Gastrocnemius medialis (tissue), 4 donors: ENCODE results near the gene CYB5RL.

Experiments used
- POLR2A ChIP-seq, 2 donors: fragments of 450-650 bp; IDR thresholded peaks; one replicate each; pipeline ENCODE4 v1.6.1; 2017; ENCODE audit warnings: antibody characterized with exemption in 2 of 2, mild to moderate bottlenecking in 2 of 2, moderate library complexity in 2 of 2
- TF ChIP-seq, protein P1 (sequence below), 5 experiments: fragments of 450-650 bp in 3 of 5; fragments of 200-600 bp in 2 of 5; sonication (generic) in 2 of 5; IDR thresholded peaks in 4 of 5; conservative IDR thresholded peaks in 1 of 5; 1 replicate in 4 of 5; 2 replicates in 1 of 5; pipeline ENCODE4 v1.5.1; 2016 to 2019; ENCODE audit warnings: antibody characterized with exemption in 5 of 5, mild to moderate bottlenecking in 3 of 5, moderate library complexity in 3 of 5

DNA sequence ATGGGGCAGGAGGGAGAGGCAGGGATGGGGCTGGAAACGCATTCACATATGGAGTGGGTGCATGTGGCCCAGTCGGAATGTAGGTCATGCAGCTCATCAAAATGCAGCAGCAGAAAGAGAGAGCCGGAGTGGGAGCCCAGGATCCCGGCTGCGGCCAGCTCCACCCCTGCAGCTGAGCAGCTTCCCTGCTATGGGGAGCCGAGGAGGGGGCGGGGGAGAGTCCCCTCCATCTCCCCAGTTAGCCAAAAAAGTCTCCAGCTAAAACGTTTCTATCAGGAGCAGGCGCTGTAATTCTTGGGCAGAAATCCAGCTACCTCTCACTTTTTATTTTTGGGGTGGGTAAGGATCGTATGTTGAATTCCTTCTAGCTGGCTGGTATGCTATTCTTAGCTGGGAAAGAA, 39.8 kb upstream of the CYB5RL start:
- TF ChIP-seq, protein P1, sequence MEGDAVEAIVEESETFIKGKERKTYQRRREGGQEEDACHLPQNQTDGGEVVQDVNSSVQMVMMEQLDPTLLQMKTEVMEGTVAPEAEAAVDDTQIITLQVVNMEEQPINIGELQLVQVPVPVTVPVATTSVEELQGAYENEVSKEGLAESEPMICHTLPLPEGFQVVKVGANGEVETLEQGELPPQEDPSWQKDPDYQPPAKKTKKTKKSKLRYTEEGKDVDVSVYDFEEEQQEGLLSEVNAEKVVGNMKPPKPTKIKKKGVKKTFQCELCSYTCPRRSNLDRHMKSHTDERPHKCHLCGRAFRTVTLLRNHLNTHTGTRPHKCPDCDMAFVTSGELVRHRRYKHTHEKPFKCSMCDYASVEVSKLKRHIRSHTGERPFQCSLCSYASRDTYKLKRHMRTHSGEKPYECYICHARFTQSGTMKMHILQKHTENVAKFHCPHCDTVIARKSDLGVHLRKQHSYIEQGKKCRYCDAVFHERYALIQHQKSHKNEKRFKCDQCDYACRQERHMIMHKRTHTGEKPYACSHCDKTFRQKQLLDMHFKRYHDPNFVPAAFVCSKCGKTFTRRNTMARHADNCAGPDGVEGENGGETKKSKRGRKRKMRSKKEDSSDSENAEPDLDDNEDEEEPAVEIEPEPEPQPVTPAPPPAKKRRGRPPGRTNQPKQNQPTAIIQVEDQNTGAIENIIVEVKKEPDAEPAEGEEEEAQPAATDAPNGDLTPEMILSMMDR (IDR thresholded peaks at IDR 0.05 in 4 of 5, conservative IDR thresholded peaks at IDR 0.05 in 1 of 5): no peak
- TF ChIP-seq POLR2A (IDR thresholded peaks at IDR 0.05): no peak
